Measurements from ENCODE around the gene SCRN1. TPM values are rescaled to one million over a fixed set of nuclear protein-coding genes. Genes with fewer than 3 reads are reported as not detected.

Gene SCRN1
- total and polyA plus RNA-seq, 2 of the 13 experiments (the other 11 are each of a cell fraction or from before 2014, with no cell fraction given) = 43.2 to 49.8 TPM

DNA sequence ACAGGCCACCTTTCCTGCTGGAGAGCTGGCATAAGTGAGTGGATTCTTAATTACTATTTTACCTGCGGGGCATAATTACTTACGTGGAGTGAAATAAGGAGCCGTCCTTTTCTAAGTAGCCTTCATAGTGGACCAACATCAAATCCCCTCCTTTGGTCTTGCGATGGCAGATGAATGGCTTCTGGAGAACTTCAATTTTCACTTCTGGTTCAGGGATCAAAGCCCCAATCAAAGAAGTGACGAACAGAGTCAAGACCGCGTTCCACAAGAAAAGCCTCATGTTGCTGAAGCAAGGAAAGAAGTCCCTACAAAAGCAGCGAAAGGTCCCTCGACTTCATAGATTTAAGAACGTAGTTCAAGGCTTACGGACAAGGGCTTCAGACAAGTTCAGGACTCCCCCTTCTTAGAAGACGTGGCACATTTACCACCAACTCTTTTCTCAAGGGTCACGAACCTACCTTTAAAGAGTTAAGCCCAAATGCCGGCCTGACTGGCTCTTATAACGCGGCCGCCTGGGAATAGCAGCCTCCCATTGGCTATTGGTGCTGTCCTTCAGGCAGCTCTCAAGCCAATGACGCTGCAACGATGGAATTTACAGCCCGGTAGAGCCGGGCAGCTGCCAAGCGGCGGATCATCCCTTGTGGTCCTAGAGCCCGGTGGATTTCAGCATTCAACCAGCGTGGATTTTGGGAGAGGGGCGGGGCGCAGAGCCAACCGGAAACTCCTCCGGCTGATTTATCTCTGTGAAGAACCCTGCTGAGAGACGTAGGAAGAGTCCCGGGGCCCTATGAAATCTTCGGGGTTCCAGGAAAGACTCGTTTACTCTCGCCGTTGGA, 36.8 kb upstream of the SCRN1 start, which contains the start of gene FKBP14 (continued):
- TF ChIP-seq, protein P1, sequence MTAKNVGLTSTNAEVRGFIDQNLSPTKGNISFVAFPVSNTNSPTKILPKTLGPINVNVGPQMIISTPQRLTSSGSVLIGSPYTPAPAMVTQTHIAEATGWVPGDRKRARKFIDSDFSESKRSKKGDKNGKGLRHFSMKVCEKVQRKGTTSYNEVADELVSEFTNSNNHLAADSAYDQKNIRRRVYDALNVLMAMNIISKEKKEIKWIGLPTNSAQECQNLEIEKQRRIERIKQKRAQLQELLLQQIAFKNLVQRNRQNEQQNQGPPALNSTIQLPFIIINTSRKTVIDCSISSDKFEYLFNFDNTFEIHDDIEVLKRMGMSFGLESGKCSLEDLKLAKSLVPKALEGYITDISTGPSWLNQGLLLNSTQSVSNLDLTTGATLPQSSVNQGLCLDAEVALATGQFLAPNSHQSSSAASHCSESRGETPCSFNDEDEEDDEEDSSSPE (CRISPR knock-in tag; IDR thresholded peaks at IDR 0.05) = 0 out of 2 replicates have a peak, but pooled peaks have one; percentile 33
- TF ChIP-seq, protein P2, sequence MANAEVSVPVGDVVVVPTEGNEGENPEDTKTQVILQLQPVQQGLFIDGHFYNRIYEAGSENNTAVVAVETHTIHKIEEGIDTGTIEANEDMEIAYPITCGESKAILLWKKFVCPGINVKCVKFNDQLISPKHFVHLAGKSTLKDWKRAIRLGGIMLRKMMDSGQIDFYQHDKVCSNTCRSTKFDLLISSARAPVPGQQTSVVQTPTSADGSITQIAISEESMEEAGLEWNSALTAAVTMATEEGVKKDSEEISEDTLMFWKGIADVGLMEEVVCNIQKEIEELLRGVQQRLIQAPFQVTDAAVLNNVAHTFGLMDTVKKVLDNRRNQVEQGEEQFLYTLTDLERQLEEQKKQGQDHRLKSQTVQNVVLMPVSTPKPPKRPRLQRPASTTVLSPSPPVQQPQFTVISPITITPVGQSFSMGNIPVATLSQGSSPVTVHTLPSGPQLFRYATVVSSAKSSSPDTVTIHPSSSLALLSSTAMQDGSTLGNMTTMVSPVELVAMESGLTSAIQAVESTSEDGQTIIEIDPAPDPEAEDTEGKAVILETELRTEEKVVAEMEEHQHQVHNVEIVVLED (CRISPR knock-in tag; IDR thresholded peaks at IDR 0.05; ENCODE audit: borderline replicate concordance) = peak; percentile 31; the same call in 1 of the 2 replicates
- peak; percentile 62 for TF ChIP-seq HDAC1 (CRISPR knock-in tag; IDR thresholded peaks at IDR 0.05)
- no peak for TF ChIP-seq ZNF713 (CRISPR knock-in tag; IDR thresholded peaks at IDR 0.05)
- peak; percentile 52; the same call in 1 of the 2 replicates for TF ChIP-seq TAF1 (CRISPR knock-in tag; IDR thresholded peaks at IDR 0.05)
- TF ChIP-seq RORA (CRISPR knock-in tag; IDR thresholded peaks at IDR 0.05) = 0 out of 2 replicates have a peak, but pooled peaks have one; percentile 46
- no peak for TF ChIP-seq FOXK2 (IDR thresholded peaks at IDR 0.05)
- no peak for TF ChIP-seq SALL2 (CRISPR knock-in tag; IDR thresholded peaks at IDR 0.05)
- TF ChIP-seq, protein P3, sequence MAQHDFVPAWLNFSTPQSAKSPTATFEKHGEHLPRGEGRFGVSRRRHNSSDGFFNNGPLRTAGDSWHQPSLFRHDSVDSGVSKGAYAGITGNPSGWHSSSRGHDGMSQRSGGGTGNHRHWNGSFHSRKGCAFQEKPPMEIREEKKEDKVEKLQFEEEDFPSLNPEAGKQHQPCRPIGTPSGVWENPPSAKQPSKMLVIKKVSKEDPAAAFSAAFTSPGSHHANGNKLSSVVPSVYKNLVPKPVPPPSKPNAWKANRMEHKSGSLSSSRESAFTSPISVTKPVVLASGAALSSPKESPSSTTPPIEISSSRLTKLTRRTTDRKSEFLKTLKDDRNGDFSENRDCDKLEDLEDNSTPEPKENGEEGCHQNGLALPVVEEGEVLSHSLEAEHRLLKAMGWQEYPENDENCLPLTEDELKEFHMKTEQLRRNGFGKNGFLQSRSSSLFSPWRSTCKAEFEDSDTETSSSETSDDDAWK (CRISPR knock-in tag; IDR thresholded peaks at IDR 0.05) = no peak
- TF ChIP-seq NCOR1 (IDR thresholded peaks at IDR 0.05; ENCODE audit: borderline replicate concordance, low read length) = no peak; the same call in 1 of the 2 replicates
- TF ChIP-seq SKI (IDR thresholded peaks at IDR 0.05; ENCODE audit: partially characterized antibody) = peak; percentile 22
- peak; percentile 78 for TF ChIP-seq GABPB1 (CRISPR knock-in tag; IDR thresholded peaks at IDR 0.05)
- no peak for TF ChIP-seq ZNF333 (CRISPR knock-in tag; IDR thresholded peaks at IDR 0.05; ENCODE audit: borderline replicate concordance)
- TF ChIP-seq AHR (CRISPR knock-in tag; IDR thresholded peaks at IDR 0.05) = no peak
- peak; percentile 99 for TF ChIP-seq NFYC (CRISPR knock-in tag; IDR thresholded peaks at IDR 0.05)
- peak; percentile 74 for TF ChIP-seq IRF2 (CRISPR knock-in tag; IDR thresholded peaks at IDR 0.05)
- TF ChIP-seq RBFOX2 (IDR thresholded peaks at IDR 0.05; ENCODE audit: low read depth, low read length) = peak; percentile 29; the same call in 1 of the 2 replicates
- TF ChIP-seq POLR2AphosphoS5 (IDR thresholded peaks at IDR 0.05; ENCODE audit: low read depth, low read length) = peak; percentile 80
- 0 out of 2 replicates have a peak, but pooled peaks have one; percentile 52 for TF ChIP-seq PCBP1 (IDR thresholded peaks at IDR 0.05; ENCODE audit: borderline replicate concordance, low read depth, low read length)
- peak; percentile 7; the same call in 1 of the 2 replicates for TF ChIP-seq ZFP82 (CRISPR knock-in tag; IDR thresholded peaks at IDR 0.05; ENCODE audit: borderline replicate concordance)
- 0 out of 2 replicates have a peak, but pooled peaks have one; percentile 37 for TF ChIP-seq TOPORS (CRISPR knock-in tag; IDR thresholded peaks at IDR 0.05)
- TF ChIP-seq ZNF44 (CRISPR knock-in tag; IDR thresholded peaks at IDR 0.05) = no peak
- TF ChIP-seq, protein P4, sequence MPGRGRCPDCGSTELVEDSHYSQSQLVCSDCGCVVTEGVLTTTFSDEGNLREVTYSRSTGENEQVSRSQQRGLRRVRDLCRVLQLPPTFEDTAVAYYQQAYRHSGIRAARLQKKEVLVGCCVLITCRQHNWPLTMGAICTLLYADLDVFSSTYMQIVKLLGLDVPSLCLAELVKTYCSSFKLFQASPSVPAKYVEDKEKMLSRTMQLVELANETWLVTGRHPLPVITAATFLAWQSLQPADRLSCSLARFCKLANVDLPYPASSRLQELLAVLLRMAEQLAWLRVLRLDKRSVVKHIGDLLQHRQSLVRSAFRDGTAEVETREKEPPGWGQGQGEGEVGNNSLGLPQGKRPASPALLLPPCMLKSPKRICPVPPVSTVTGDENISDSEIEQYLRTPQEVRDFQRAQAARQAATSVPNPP (CRISPR knock-in tag; IDR thresholded peaks at IDR 0.05) = no peak
- no peak; the same call in 1 of the 2 replicates for TF ChIP-seq ZNF430 (CRISPR knock-in tag; IDR thresholded peaks at IDR 0.05)
- TF ChIP-seq STAT5B (CRISPR knock-in tag; IDR thresholded peaks at IDR 0.05) = no peak

Data from HepG2 (cell line).